ENCODE measurements around the gene LGR5.

Gene LGR5

GRCh38 chr12:71607494-71608330, 168.1 kb downstream of the LGR5 start:
- no peak for DNase-seq

- DNase-seq: no peak
These were observed 170.6 kb downstream of the LGR5 start for GRCh38 chr12:71610031-71610795.

DNA sequence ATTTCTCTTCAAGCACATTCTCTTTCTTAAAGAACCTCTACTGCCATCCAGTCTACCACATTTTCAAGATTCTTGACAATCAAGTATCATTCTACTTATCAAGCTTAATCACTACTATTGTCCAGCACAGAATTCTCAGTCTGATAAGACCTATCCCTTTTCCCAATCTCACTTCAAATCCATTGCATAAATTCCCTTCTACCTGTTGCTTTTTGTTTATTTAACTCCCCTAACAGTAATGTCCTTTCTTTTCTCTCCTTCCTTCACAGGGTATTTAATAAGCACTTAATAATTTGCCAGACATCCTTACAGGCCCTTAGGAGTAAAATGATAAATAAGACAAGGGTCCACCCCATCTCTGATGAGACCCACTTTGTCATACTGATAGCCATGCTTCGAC, 182.3 kb downstream of the LGR5 start:
- no peak for DNase-seq

DNA sequence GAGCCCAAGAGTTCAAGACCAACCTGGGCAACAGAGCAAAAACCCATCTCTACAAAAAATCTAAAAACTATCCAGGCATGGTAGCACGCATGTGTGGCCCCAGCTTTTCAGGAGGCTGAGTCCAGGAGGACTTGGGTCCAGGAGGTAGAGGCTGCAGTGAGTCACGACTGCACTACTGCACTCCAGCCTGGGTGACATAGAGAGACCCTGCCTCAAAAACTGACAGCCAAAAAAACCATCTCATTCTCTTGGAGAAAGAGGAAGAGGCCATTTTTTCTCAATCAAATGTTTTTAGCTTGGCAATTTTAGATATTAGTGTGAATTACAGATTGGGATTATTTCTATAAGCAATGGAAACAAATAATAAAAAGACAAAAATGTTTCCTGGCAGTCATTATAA, 185.9 kb downstream of the LGR5 start:
- no peak for DNase-seq

DNA sequence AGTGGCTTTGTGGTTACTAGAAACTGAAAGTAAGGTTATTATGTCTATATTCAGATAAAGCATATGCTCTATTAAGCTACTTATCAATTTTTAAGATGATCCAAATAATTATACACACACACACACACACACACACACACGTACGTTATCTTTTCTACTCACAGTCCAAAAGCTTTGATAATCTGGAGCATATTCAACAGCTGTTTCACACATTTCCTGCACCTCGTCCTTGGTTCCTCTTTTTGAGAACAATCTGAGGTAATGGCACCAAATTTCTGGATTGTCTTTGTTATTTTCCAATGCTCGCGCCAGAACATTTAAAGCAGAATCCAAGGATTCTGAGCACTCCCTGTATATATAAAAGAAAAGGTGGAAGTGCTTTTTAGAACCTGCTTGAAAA, 186.5 kb downstream of the LGR5 start:
- DNase-seq: no peak

DNA sequence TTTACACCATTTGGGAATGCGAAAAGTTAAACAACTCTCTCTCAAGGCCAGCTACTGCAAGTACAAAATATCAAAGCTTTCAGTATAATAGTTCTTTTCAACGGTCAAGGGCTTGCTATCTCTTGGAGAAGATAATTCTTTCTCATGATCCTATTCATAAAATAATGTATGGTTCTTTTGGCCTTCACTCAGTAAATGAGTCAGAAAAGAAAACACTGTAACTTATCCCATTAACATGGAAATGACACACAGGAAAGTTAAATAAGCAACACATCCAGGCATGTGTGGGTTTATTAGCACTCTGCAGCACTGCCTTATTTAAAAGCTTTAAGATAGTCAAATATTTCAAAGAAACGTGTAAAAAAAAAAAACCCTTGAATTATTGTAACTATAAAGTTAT, 187.2 kb downstream of the LGR5 start:
- DNase-seq: no peak

- DNase-seq: no peak
These were observed 187.9 kb downstream of the LGR5 start for GRCh38 chr12:71627438-71628002.
